Coronary artery (tissue), 2 donors: Measurements from ENCODE around the gene PTPRM.

Experiments used
- DNase-seq: peaks from one replicate; pipeline ENCODE4 v3.0.0-alpha.2; 2017; ENCODE audit warnings: low spot score
- H3K27ac ChIP-seq, 2 donors: fragments of 200-600 bp; sonication (generic); one replicate each; pipeline ENCODE4 v1.5.1; 2016 to 2019
- H3K4me3 ChIP-seq: fragments of 200-600 bp; sonication (generic); 2 replicates; pipeline ENCODE4 v1.5.1; 2016; ENCODE audit warnings: mild to moderate bottlenecking, moderate library complexity
- CTCF ChIP-seq: fragments of 200-600 bp; sonication (generic); IDR thresholded peaks from one replicate; pipeline ENCODE4 v1.5.1; 2019; ENCODE audit warnings: antibody characterized with exemption

Gene PTPRM

GRCh38 chr18:8114480-8114879 is 547.4 kb downstream of the PTPRM start:
- TF ChIP-seq CTCF, result no peak
- Histone ChIP-seq H3K27ac (no peak overlapping the region), H3K4me3 (no peak overlapping the region)
- DNase-seq, result no peak

DNA sequence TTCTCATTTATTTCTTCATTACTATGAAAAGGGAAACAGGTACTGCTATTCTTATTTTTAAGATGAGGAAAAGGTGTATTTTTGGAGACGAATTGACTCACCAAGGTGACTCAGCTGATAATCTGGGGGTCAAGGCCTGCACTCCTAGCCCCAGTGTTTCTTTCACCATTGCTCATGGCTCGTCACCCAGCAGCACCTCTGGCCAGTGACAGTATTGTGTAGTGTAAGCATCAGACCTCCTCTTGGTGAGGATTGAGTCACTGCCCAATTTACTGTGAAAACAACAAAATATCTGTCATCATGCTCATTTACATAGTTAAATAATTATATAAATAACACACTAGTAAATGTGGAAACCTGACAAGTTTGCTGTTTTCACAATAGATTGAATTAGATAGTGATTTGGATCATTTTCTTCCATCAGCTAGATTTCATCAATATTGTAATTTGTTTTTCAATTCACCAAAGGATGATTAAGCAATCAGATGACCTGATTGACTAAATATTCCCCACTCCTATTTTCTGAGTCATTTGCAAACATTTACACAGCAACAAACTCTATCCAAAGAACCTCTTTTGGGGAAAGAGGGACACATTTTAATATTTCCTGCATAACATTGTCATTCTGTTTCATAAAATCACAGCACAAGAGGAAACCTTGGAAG is 549.4 kb downstream of the PTPRM start:
- Histone ChIP-seq H3K4me3 (no peak overlapping the region), H3K27ac (no peak overlapping the region)
- no peak for DNase-seq
- no peak for TF ChIP-seq CTCF

GRCh38 chr18:8117006-8117371 is 549.9 kb downstream of the PTPRM start:
- no peak overlapping the region for H3K27ac ChIP-seq
- H3K4me3 ChIP-seq, result no peak overlapping the region
- TF ChIP-seq CTCF, result no peak
- DNase-seq, result no peak

DNA sequence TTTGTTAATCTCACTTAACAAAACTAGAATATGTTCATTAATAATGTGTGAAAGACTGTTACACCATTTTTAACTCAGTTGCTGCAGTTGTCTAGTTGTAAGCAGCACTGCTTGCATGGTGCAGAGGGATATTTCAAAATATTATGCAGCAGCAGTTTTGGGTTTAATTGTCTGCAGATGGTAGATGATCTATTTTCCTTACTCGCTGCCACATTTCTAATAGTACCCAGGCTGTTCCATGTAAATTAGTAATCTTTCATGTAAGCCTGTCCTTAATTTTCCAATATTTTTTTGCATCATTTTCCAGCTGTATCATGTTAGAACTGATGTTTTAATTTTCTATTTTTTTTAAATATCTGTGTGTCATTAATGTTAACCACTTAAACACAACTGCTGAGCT is 554.0 kb downstream of the PTPRM start:
- Histone ChIP-seq H3K4me3 (no peak overlapping the region), H3K27ac (no peak overlapping the region)
- no peak for DNase-seq
- TF ChIP-seq CTCF, result no peak

- Histone ChIP-seq H3K4me3 (no peak overlapping the region), H3K27ac (no peak overlapping the region)
- TF ChIP-seq CTCF, result no peak
- no peak for DNase-seq
These were observed 554.9 kb downstream of the PTPRM start for GRCh38 chr18:8121942-8122480.

DNA sequence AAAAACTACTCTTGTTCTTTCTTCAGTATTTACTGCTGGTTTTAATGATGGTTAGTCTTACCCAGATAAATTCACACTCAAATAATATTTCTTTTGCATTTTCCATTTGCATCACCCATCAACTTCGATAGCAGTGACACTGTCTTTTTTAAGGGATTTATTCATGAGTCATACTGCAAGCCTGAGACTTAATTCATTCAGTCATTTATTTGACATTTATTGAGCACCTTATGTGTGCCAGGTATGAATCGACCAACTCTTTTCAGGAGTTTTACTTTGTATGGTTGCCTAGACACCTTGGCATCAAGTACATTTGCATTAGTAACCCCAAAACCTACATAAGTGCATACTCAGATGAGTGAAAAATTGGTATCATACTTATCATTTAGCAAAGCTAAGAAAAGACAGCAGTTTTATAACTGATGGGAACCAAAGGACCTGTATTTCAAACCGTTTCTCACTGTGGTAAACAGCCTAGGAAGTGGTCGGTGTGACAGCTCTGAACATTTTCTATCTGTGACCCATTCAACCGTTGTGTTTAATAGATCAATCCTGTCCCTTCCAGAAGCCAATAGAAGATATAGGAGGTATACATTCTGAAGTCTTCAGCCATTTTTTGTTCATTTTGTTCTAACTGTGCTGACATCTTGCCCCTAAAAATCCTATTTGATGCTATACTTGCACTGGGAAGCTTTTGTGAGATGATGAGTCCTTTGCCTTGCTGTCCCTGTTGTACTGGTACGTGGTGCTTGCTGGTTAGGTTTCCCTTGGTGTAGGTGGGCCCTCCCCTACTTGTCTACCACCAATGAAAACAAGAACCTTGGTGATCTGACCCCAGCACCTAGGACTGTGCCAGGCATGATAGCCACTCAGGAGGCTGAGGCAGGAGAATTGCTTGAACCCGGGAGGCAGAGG is 557.4 kb downstream of the PTPRM start:
- H3K4me3 ChIP-seq, result no peak overlapping the region
- no peak for DNase-seq
- TF ChIP-seq CTCF, result no peak
- no peak overlapping the region for H3K27ac ChIP-seq

- no peak for TF ChIP-seq CTCF
- no peak overlapping the region for H3K27ac ChIP-seq
- no peak overlapping the region for H3K4me3 ChIP-seq
- no peak for DNase-seq
These were observed 563.0 kb downstream of the PTPRM start for GRCh38 chr18:8130096-8130495.
